ENCODE results near the gene KIR2DL4.
"Not testable (repeated sequence)": the region's sequence is repeated elsewhere in the genome, so short reads cannot be mapped to it uniquely, and the experiment has no call there.

GRCh38 chr19:54855241-54855640, 51.8 kb downstream of the KIR2DL4 start:
- not testable (repeated sequence) for TF ChIP-seq EP300, CTCF, POLR2A, POLR2AphosphoS5 (IDR thresholded peaks at IDR 0.05)
